Fibroblast of lung (primary cell): ENCODE data around the gene KCNIP4. TPM values are rescaled to one million over a fixed set of nuclear protein-coding genes. Genes with fewer than 3 reads are reported as not detected.

Experiments used
- DNase-seq, 2 donors: peaks; one replicate each; pipeline versions ENCODE4 v3.0.0 to v3.0.0-alpha.2; 2010; ENCODE audit warnings: low read depth in 2 of 2
- H2AFZ ChIP-seq: 2 replicates; pipeline ENCODE4 v1.5.1; 2012; ENCODE audit warnings: low read length, control low read depth, inconsistent platforms
- H3K27ac ChIP-seq: 2 replicates; pipeline ENCODE4 v1.5.1; 2011; ENCODE audit warnings: low read length, control low read depth; ENCODE audit not compliant: insufficient read depth
- H3K27me3 ChIP-seq: 2 replicates; pipeline ENCODE4 v1.5.1; 2011; ENCODE audit warnings: mild to moderate bottlenecking, low read length; ENCODE audit not compliant: control insufficient read depth, insufficient read depth
- H3K36me3 ChIP-seq: 2 replicates; pipeline ENCODE4 v1.5.1; 2011; ENCODE audit warnings: low read length; ENCODE audit not compliant: control insufficient read depth, insufficient read depth
- H3K4me1 ChIP-seq: 2 replicates; pipeline ENCODE4 v1.5.1; 2011; ENCODE audit warnings: low read length; ENCODE audit not compliant: control insufficient read depth, insufficient read depth; ENCODE audit errors: extremely low read depth
- H3K4me2 ChIP-seq: 2 replicates; pipeline ENCODE4 v1.5.1; 2011; ENCODE audit warnings: low read length, control low read depth; ENCODE audit not compliant: insufficient read depth; ENCODE audit errors: extremely low read depth
- H3K4me3 ChIP-seq, 4 experiments: fragments of 200-600 bp in 1 of 4; sonication (generic) in 1 of 4; replicated peaks in 1 of 4; 2 replicates each; pipeline ENCODE4 v1.5.1; 2011 to 2016; ENCODE audit warnings: low read length in 4 of 4, low read depth in 3 of 4, mild to moderate bottlenecking in 3 of 4, control low read depth in 2 of 4, inconsistent platforms in 1 of 4, mixed read lengths in 1 of 4; ENCODE audit not compliant: insufficient read depth in 1 of 4; ENCODE audit errors: control extremely low read depth in 1 of 4
- H3K79me2 ChIP-seq: 2 replicates; pipeline ENCODE4 v1.5.1; 2012; ENCODE audit warnings: mild to moderate bottlenecking, low read length, inconsistent platforms; ENCODE audit not compliant: control insufficient read depth, insufficient read depth
- H3K9ac ChIP-seq: 2 replicates; pipeline ENCODE4 v1.5.1; 2011; ENCODE audit warnings: mild to moderate bottlenecking, low read length, control low read depth; ENCODE audit not compliant: insufficient read depth
- H3K9me3 ChIP-seq: 2 replicates; pipeline ENCODE4 v1.5.1; 2012; ENCODE audit warnings: low read depth, low read length; ENCODE audit not compliant: control insufficient read depth, insufficient read depth
- H4K20me1 ChIP-seq: 2 replicates; pipeline ENCODE4 v1.5.1; 2011; ENCODE audit warnings: low read length; ENCODE audit not compliant: control insufficient read depth, insufficient read depth; ENCODE audit errors: extremely low read depth
- CTCF ChIP-seq, 2 donors: IDR thresholded peaks in 1 of 2; conservative IDR thresholded peaks in 1 of 2; 1 replicate in 1 of 2; 2 replicates in 1 of 2; pipeline ENCODE4 v1.5.1; 2011 to 2012; ENCODE audit warnings: low read length in 2 of 2, control low read depth in 1 of 2, inconsistent platforms in 1 of 2, low read depth in 1 of 2, mild to moderate bottlenecking in 1 of 2
- EZH2 ChIP-seq: IDR thresholded peaks from 2 replicates; pipeline ENCODE4 v1.5.1; 2012; ENCODE audit warnings: low read length, control low read depth, mild to moderate bottlenecking; ENCODE audit errors: missing control alignments
- polyA plus RNA-seq, 2 donors: library from polyadenylated mRNA; depleted of rRNA in 1 of 2; stranded (reverse) in 1 of 2; unstranded in 1 of 2; fragments of >200 nt; gene quantifications; 2 replicates each; pipeline ENCODE4 v1.2.1, GENCODE V29; 2011 to 2012; ENCODE audit warnings: missing spikeins in 1 of 2
- total RNA-seq: library from RNA; depleted of rRNA; stranded (reverse); fragments of >200 nt; gene quantifications from 2 replicates; pipeline ENCODE4 v1.2.1, GENCODE V29; 2014

The KCNIP4 gene
- total and polyA plus RNA-seq, 2 donors (not counting 1 experiment from before 2014, with no cell fraction given): not detected

- H3K9ac ChIP-seq: no peak overlapping the region
Observed at GRCh38 chr4:21835712-21836111, 112.9 kb downstream of the KCNIP4 start.

DNA sequence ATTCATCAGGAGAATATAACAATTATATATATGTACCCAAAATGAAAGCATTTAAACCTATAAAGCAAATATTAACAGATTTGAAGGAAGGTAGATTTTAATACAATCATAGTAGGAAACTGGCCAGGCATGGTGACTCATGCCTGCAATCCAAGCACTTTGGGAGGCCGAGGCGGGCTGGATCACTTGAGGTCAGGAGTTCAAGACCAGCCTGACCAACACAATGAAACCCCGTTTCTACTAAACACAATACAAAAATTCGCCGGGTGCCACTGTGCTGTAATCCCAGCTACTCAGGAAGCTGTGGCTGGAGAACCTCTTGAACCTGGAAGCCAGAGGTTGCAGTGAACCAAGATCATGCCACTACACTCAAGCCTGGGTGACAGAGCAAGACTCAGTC lies 118.3 kb downstream of the KCNIP4 start:
- no peak overlapping the region for H3K27ac ChIP-seq
- H3K36me3 ChIP-seq: no peaks in the 10 kb centered on the region
- DNase-seq: peak; percentile 10 to 11
- H3K27me3 ChIP-seq: no peaks in the 10 kb centered on the region
- H2AFZ ChIP-seq: no peak overlapping the region
- TF ChIP-seq EZH2 (no peak), CTCF (conservative IDR thresholded peaks at IDR 0.05 in 1 of 2, IDR thresholded peaks at IDR 0.05 in 1 of 2; ENCODE audit: low read depth in 1 of 2, low read length in 2 of 2) (no peak)
- no peak overlapping the region for H3K4me2 ChIP-seq
- no peak overlapping the region for H3K4me3 ChIP-seq
- H3K4me1 ChIP-seq: no peaks in the 10 kb centered on the region
- no peaks in the 10 kb centered on the region for H4K20me1 ChIP-seq
- no peak overlapping the region for H3K9ac ChIP-seq
- no peaks in the 10 kb centered on the region for H3K79me2 ChIP-seq
- no peaks in the 10 kb centered on the region for H3K9me3 ChIP-seq

More at GRCh38 chr4:21835712-21836111, 112.9 kb downstream of the KCNIP4 start:
- TF ChIP-seq CTCF (conservative IDR thresholded peaks at IDR 0.05 in 1 of 2, IDR thresholded peaks at IDR 0.05 in 1 of 2; ENCODE audit: low read depth in 1 of 2, low read length in 2 of 2) (no peak), EZH2 (no peak)
- Histone ChIP-seq H2AFZ (no peak overlapping the region), H4K20me1 (no peaks in the 10 kb centered on the region), H3K27ac (no peak overlapping the region), H3K4me1 (no peaks in the 10 kb centered on the region), H3K4me2 (no peak overlapping the region), H3K4me3 (no peak overlapping the region), H3K79me2 (no peaks in the 10 kb centered on the region), H3K9me3 (no peaks in the 10 kb centered on the region), H3K27me3 (no peaks in the 10 kb centered on the region), H3K36me3 (no peaks in the 10 kb centered on the region)
- DNase-seq: peak in 1 of 2 donors; percentile 18

GRCh38 chr4:21827575-21827974 lies 121.0 kb downstream of the KCNIP4 start:
- no peaks in the 10 kb centered on the region for H3K36me3 ChIP-seq
- H3K4me2 ChIP-seq: no peak overlapping the region
- H4K20me1 ChIP-seq: no peaks in the 10 kb centered on the region
- no peaks in the 10 kb centered on the region for H3K4me1 ChIP-seq
- H3K4me3 ChIP-seq: no peak overlapping the region
- TF ChIP-seq EZH2 (no peak), CTCF (conservative IDR thresholded peaks at IDR 0.05 in 1 of 2, IDR thresholded peaks at IDR 0.05 in 1 of 2; ENCODE audit: low read depth in 1 of 2, low read length in 2 of 2) (no peak)
- H3K9ac ChIP-seq: no peak overlapping the region
- no peaks in the 10 kb centered on the region for H3K79me2 ChIP-seq
- no peak overlapping the region for H2AFZ ChIP-seq
- DNase-seq: peak; percentile 68 to 83
- H3K27ac ChIP-seq: no peak overlapping the region
- no peaks in the 10 kb centered on the region for H3K27me3 ChIP-seq
- no peaks in the 10 kb centered on the region for H3K9me3 ChIP-seq
